ENCODE results near the gene CCDC50. TPM values are rescaled to one million over a fixed set of nuclear protein-coding genes. Genes with fewer than 3 reads are reported as not detected.

The CCDC50 gene
- total RNA-seq, 1 experiment from 2014 or later = 106 TPM

DNA sequence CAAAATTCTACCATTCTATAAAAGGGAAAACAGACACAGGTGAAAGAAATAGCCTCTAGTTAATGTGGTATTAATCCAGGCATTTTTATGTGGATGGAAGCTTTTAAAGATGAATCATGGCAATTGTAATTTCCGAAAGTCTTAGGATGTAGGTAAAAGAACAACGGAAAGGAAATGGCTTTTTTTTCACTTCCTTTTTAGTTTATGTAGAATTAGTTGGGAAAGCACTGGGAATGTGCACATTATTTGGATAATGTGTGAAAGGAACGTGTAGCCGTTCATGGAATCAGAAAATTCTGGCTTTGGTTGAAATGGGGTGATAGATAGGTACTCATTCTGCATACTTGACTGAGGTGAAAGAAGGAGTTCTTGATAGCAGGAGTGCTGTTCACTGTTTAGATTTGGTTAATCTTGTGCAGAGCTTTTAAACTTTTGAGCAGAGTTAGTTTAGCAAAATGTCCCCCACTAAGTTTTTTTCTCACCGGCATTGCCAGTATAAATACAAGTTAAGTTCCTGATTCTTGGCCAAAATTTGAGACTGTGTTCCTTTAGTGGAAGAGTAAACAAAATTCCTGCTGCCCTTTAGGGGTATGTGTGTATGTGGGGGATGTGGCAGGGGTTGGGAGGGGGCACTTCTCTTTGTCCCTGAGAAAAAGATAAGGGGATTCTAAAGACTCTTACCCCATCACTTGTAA, 21.3 kb downstream of the CCDC50 start:
- H3K27me3 ChIP-seq (ENCODE audit: insufficient read depth, low read depth) = no peaks in the 10 kb centered on the region
- ChIA-PET CTCF (no interaction called here), POLR2A (ENCODE audit: unreplicated experiment) (no interaction called here)
- TF ChIP-seq CTCF (conservative IDR thresholded peaks at IDR 0.05) (no peak), EZH2 (IDR thresholded peaks at IDR 0.05; ENCODE audit: low read depth) (no peak)
- no peaks in the 10 kb centered on the region; the same call in 1 of the 2 replicates for H3K36me3 ChIP-seq (ENCODE audit: low read depth)
- no peak for DNase-seq
- no peaks in the 10 kb centered on the region for H4K20me1 ChIP-seq (ENCODE audit: insufficient read depth)
- H3K4me2 ChIP-seq = no peak overlapping the region
- H3K79me2 ChIP-seq (ENCODE audit: low read depth) = peaks cover 92% of the 10 kb centered on the region
- intact Hi-C loops (cut with micrococcal nuclease; ENCODE audit: unreplicated experiment) = no loop called here
- no peak overlapping the region for H3K4me3 ChIP-seq
- no peaks in the 10 kb centered on the region for H3K9me2 ChIP-seq (ENCODE audit: insufficient read depth)
- peaks cover 8% of the 10 kb centered on the region; the same call in 1 of the 2 replicates for H3K4me1 ChIP-seq (replicated peaks; ENCODE audit: insufficient read depth)
- 0 out of 2 replicates have a peak, but pooled peaks cover 3% of the 10 kb centered on the region for H3F3A ChIP-seq (ENCODE audit: insufficient read depth, low read depth)
- H2AFZ ChIP-seq = no peak overlapping the region
- H3K27ac ChIP-seq = no peak overlapping the region
- BruUV-seq (replicated peaks) = no TSS peak
- no peaks in the 10 kb centered on the region for H3K9me3 ChIP-seq (ENCODE audit: insufficient read depth, low read depth)

DNA sequence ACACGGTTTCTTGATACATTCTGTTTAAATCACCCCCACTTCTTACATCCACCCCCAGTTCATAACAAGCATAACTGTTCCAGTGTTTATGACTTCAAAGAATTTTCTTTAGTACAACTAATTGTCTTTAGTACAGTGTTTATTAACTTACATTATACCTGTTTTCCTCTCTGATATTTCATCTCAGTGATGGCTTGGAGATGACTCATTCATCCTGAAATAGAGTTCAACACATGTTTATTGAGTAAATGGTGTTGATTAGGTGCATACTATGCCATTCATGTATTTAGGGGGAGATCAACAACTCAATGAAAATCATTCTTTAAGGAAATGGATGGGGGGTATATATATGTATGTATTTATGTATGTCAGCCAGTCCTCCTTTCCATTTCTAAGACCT, 22.8 kb downstream of the CCDC50 start:
- no peak overlapping the region for H3K4me2 ChIP-seq
- BruUV-seq (replicated peaks) = no TSS peak
- H3K79me2 ChIP-seq (ENCODE audit: low read depth) = peaks cover 90% of the 10 kb centered on the region
- H3K27me3 ChIP-seq (ENCODE audit: insufficient read depth, low read depth) = no peaks in the 10 kb centered on the region
- H3K9me3 ChIP-seq (ENCODE audit: insufficient read depth, low read depth) = no peaks in the 10 kb centered on the region
- H2AFZ ChIP-seq = no peak overlapping the region
- POLR2A ChIA-PET (ENCODE audit: unreplicated experiment) = no interaction called here
- no peaks in the 10 kb centered on the region for H3K9me2 ChIP-seq (ENCODE audit: insufficient read depth)
- no peak for DNase-seq
- peaks cover 21% of the 10 kb centered on the region for H3K4me1 ChIP-seq (replicated peaks; ENCODE audit: insufficient read depth)
- H3K4me3 ChIP-seq = no peak overlapping the region
- no peak for TF ChIP-seq EZH2 (IDR thresholded peaks at IDR 0.05; ENCODE audit: low read depth)
- no peak for TF ChIP-seq CTCF (conservative IDR thresholded peaks at IDR 0.05)
- no peaks in the 10 kb centered on the region; the same call in 1 of the 2 replicates for H3K36me3 ChIP-seq (ENCODE audit: low read depth)
- peaks cover 10% of the 10 kb centered on the region for H3F3A ChIP-seq (ENCODE audit: insufficient read depth, low read depth)
- intact Hi-C loops (cut with micrococcal nuclease; ENCODE audit: unreplicated experiment) = no loop called here
- H4K20me1 ChIP-seq (ENCODE audit: insufficient read depth) = no peaks in the 10 kb centered on the region
- no peak overlapping the region for H3K27ac ChIP-seq
- CTCF ChIA-PET = no interaction called here

DNA sequence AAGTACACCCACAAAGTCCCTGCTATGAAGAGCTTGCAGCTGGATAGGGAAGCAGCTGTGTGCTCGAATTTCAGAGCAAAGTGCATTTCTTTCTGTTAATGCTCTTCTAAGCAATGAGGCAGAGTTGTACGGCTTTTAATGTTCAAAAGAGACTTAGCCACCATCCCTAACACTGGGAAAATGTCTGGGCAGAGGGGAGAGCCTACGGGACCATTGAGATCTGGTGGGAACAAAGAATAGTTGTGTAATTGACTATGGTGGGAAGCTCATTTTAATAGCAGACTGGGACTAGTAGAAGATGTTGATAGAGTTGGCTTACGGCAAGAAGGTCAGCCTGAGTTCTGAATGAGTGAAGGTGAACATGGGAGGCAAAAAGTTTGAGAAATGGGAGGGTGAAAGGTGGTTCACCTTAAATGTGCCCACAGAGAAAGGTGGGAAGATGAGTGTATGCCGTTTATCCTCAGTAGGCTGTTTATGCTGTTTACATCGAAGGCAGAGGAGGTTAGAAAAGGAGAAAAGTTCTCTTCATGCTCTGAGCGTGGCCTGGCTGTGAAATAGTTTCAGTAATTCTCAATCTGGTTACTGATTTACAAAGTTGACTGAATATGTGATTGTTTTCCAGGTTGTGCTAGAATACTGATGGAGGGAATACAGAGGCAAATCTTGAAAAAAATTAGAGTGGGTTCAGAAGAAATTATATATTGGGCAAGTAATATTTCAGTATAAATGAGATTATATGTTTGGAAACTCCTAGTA, 24.0 kb downstream of the CCDC50 start:
- Histone ChIP-seq H3K27ac (no peak overlapping the region), H3K9me2 (ENCODE audit: insufficient read depth) (no peaks in the 10 kb centered on the region), H3K79me2 (ENCODE audit: low read depth) (peaks cover 78% of the 10 kb centered on the region), H3K27me3 (ENCODE audit: insufficient read depth, low read depth) (no peaks in the 10 kb centered on the region), H3K4me1 (replicated peaks; ENCODE audit: insufficient read depth) (peaks cover 25% of the 10 kb centered on the region), H3F3A (ENCODE audit: insufficient read depth, low read depth) (peaks cover 10% of the 10 kb centered on the region), H3K4me2 (no peak overlapping the region), H3K36me3 (ENCODE audit: low read depth) (peaks cover 11% of the 10 kb centered on the region), H2AFZ (no peak overlapping the region), H4K20me1 (ENCODE audit: insufficient read depth) (no peaks in the 10 kb centered on the region), H3K4me3 (no peak overlapping the region), H3K9me3 (ENCODE audit: insufficient read depth, low read depth) (no peaks in the 10 kb centered on the region)
- intact Hi-C loops (cut with micrococcal nuclease; ENCODE audit: unreplicated experiment) = no loop called here
- POLR2A ChIA-PET (ENCODE audit: unreplicated experiment) = no interaction called here
- TF ChIP-seq CTCF (conservative IDR thresholded peaks at IDR 0.05) (no peak), EZH2 (IDR thresholded peaks at IDR 0.05; ENCODE audit: low read depth) (no peak)
- no TSS peak for BruUV-seq (replicated peaks)
- no peak for DNase-seq
- CTCF ChIA-PET = no interaction called here

All from PC-9 (cell line).